HG03354 (cell line): ENCODE data around the gene NGB.
"Not testable (repeated sequence)": the region's sequence is repeated elsewhere in the genome, so short reads cannot be mapped to it uniquely, and the experiment has no call there.

Experiments used
- ATAC-seq: cut with Tn5 transposase; IDR thresholded peaks from one replicate; pipeline ENCODE4 v1.9.1; 2021; ENCODE audit warnings: mild to moderate bottlenecking; ENCODE audit not compliant: unreplicated experiment, poor library complexity, severe bottlenecking

Gene NGB

GRCh38 chr14:77271113-77271710 lies at the start of gene NGB:
NGB (minus strand) TSS chr14:77271206; CDS start chr14:77270937, 269 bp downstream.
- no peak for ATAC-seq

GRCh38 chr14:77320238-77320935 lies 49.4 kb upstream of the NGB start, which contains the start of gene POMT2:
POMT2 (minus strand) TSS chr14:77320883; CDS start chr14:77320681, 202 bp downstream.
- peak; percentile 72 for ATAC-seq

- no peak for ATAC-seq
Measured at GRCh38 chr14:77319422-77319821, 48.4 kb upstream of the NGB start.

- ATAC-seq: not testable (repeated sequence)
Measured at GRCh38 chr14:77318756-77319155, 47.8 kb upstream of the NGB start.

- ATAC-seq: no peak
Measured at GRCh38 chr14:77318006-77318553, 47.1 kb upstream of the NGB start.

GRCh38 chr14:77316872-77317301 lies 45.9 kb upstream of the NGB start:
- no peak for ATAC-seq

GRCh38 chr14:77316195-77316505 lies 45.1 kb upstream of the NGB start:
- no peak for ATAC-seq

GRCh38 chr14:77314539-77315457 lies 43.8 kb upstream of the NGB start:
- ATAC-seq: no peak

- ATAC-seq: no peak
Measured at GRCh38 chr14:77314043-77314442, 43.0 kb upstream of the NGB start.

- ATAC-seq: no peak
Measured at GRCh38 chr14:77313371-77313770, 42.4 kb upstream of the NGB start.

- ATAC-seq: no peak
Measured at GRCh38 chr14:77311217-77311616, 40.2 kb upstream of the NGB start.

- no peak for ATAC-seq
Measured at GRCh38 chr14:77310026-77310425, 39.0 kb upstream of the NGB start.

- no peak for ATAC-seq
Measured at GRCh38 chr14:77309131-77309530, 38.1 kb upstream of the NGB start.

- ATAC-seq: no peak
Measured at GRCh38 chr14:77306851-77307496, 36.0 kb upstream of the NGB start.

- no peak for ATAC-seq
Measured at GRCh38 chr14:77306416-77306815, 35.4 kb upstream of the NGB start.

- no peak for ATAC-seq
Measured at GRCh38 chr14:77305696-77306095, 34.7 kb upstream of the NGB start.

GRCh38 chr14:77303417-77304156 lies 32.6 kb upstream of the NGB start:
- peak; percentile 72 for ATAC-seq

- no peak for ATAC-seq
Measured at GRCh38 chr14:77302926-77303325, 31.9 kb upstream of the NGB start.

- ATAC-seq: peak; percentile 66
Measured at GRCh38 chr14:77301103-77301502, 30.1 kb upstream of the NGB start.
